ENCODE data around the gene KAZN.
A peak's percentile ranks its signal among the peaks of the same experiment; 100 is the strongest.

KAZN gene

DNA sequence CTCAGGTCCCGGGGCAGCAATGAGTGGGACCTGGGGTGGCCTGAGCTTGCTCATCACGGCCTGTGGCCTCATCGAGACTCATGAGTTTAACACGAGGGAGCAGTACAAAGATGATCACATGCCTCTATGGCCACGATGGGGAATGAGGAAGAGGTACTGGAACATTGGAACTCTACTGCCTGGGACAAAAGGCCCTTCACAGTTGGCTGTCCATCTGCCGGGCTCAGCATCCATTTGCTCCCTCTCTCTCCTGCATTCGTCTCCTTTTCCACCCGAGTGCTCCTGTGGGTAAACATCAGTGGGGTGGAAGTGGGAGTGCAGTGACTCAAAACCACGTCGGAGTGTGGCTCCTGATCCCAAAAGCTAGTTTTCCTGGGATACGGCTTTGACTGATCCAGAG lies 124.9 kb downstream of the KAZN start:
- no peak for DNase-seq

DNA sequence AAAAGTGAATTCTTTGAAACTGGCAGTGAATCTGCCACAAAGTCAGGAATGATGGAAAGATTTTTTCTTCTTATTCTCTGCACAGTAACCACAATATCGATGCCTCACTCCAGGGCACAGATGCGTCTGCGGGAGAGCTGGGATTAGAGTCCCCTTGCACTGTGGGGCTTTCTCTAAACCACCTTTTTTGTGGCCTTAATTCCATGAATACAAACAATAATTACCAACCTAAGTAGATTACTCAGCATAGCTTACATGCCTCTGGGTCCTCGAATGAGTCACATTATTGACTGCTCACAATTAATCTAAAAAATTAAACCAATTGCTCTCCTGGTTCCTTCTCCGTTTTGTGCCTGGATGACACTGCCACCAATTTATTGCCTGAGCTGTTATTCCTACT lies 125.8 kb downstream of the KAZN start:
- DNase-seq: no peak

- no peak for DNase-seq
Measured at GRCh38 chr1:14724678-14725077, 126.2 kb downstream of the KAZN start.

DNA sequence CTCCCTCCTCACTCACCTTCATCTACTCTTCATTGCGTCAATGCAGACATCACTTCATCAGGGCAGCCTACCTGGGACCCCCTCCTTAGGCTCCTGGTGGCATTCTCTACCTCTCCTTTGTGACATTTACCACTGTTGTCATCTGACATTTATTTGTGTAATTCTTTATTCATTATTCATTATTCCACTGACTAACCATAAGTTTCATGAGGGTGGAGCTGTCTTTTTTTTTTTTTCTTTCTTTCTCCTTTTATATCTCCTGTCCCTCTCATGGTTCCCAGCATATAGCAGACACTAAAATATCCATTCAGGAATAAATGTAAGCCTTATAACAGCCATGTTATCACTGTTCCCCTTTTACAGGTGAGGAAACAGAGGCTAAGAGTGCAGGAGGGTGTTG lies 126.8 kb downstream of the KAZN start:
- no peak for DNase-seq

DNA sequence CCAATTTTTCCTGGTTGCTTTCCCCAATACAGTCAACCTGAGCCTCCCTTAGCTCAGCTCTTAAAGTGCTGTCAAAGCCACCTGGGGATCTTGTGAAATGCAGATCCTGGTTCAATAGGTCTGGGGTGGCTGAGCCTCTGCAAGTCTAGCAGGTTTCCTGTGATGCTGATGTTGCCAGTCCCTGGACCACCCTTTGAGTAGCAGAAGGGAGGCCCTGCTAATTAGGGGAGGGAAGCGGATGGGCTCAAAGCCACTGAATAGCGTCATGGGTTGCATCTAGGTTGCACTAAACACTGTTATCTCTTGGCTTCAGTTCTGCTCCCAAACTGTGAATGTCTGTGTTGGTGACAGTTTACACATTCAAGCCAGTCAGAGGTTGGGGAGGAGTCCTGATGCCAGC lies 127.2 kb downstream of the KAZN start:
- no peak for DNase-seq

GRCh38 chr1:14726606-14727005 lies 128.1 kb downstream of the KAZN start:
- DNase-seq: no peak

GRCh38 chr1:14728516-14728915 lies 130.0 kb downstream of the KAZN start:
- no peak for DNase-seq

- no peak for DNase-seq
Measured at GRCh38 chr1:14732728-14733047, 134.2 kb downstream of the KAZN start.

DNA sequence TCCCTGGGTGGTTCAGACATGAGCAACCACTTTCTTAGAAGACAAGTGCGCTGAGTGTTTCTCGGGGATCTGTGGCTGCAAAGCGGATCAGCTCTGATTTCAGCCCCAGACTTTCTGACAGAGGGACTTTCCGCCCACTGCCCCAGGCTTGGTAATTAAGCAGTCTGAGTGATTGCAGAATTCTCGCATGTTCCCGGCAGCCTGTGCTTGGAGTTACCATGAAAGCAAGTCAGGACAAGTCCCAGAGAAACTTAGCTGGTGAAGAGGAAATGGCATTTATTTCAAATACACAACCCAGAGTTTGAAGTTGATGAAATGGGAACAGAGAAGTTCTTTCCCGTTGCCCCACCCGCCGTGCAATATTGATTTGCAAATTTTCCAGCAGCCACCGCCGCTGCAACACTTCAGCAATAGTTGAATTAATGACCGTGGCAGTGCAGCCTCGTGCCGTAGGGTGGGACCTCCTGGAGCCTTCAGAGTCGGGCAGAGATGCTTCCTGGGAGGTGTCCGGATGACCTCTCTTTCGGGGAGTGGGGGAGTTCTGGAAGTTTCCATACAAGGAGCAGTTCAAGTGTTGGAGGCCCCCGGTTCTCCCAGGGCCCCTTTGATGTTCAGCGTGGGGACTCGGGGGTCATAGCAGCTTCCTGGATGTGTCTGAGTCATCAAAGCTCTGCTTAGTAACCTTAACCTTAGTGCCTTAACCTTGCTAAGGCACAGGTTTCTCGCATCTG lies 134.7 kb downstream of the KAZN start:
- no peak for DNase-seq

- DNase-seq: no peak
Measured at GRCh38 chr1:14733779-14734140, 135.3 kb downstream of the KAZN start.

DNA sequence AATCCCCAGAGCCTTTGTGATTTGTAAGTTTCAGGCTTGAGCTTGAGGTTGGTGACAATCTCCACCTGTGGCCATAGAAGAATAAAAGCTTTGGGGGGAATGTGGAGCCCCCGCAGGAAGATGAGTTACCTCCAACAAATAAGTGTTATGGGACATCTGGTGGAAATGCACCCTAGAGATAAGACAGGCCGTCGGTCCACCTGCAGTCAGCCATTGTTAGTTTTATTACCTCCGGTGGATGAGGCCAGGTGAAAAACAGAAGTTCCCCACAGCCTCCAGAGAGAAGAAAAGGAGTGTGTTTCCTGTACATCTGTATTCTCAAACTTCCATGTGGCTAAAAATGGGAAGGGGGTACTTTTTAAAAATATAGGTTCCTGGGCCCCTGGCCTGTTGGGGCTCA lies 137.4 kb downstream of the KAZN start:
- DNase-seq: no peak

DNA sequence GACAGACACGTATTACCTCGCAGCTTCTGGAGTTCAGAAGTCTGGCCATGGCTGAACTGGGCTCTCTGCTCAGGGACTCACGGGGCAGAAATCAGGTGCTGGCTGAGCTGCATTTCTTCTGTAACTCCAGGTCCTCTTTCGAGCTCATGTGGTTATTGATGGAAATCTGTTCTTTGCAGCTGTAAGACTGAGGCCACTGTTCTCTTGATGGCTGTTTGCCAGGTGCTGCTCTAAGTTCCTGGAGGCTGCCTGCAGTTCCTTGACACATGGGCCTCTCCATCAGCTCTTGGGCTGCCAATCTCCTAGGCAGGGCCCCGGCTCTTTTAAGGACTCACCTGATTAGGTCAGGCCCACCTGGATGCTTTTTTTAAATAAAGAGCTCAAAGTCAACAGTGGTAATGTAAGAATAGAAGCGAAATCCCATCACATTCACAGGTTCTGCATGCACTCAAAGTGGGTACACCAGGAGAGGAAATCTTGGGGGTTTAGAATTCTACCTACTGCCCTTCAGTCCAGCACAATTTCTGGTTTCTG lies 139.1 kb downstream of the KAZN start:
- DNase-seq: no peak

GRCh38 chr1:14738235-14738634 lies 139.8 kb downstream of the KAZN start:
- no peak for DNase-seq

DNA sequence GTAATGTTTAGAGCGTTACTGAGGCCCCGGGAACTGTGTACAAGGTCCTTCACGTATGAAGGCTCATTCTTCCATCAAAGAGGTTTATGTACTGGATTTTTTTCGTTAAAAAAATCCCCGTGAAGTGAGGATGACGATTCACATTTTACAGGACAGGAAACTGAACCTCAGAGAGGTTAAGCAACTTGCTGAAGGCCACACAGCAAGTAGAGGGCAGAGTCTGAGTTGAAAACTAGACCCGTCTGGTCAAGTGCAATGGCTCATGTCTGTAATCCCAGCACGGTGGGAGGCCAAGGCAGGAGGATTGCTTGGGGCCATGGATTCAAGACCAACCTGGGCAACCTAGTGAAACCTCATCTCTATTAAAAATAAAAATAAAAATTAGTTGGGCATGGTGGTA lies 140.2 kb downstream of the KAZN start:
- no peak for DNase-seq

DNA sequence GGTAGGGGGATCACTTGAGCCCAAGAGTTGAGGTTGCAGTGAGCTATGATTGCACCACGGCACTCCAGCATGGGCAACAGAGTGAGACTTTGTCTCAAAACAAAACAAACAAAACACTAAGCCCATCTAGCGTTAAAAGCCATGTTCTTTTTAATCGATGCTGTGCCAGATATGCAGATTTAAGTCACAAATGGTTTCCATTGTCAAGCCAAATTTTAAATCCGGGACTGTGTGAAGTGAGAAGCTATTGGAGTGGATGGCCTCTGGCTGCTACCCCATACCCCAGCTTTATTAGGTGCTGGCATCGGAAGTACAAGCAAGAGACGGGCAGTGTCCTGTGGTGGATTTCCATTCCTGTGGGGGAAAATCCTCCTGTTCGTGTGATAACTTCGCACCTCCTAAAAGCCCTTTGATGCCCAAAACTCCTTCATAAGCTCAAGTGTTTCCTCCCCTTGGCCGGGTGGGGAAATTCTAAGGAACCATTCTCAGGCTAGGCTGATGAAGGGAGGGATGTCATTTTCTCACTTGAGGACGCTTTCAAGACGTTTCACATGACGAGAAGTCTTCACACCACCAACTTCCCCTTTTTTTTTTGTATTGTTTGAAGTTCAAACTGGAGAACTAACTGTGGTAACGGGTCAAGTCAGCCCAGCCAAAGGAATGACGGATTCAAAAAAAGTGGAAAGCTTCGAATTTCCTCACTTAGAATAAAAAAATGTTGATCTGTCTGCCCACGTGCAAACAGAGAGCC lies 140.8 kb downstream of the KAZN start:
- no peak for DNase-seq

DNA sequence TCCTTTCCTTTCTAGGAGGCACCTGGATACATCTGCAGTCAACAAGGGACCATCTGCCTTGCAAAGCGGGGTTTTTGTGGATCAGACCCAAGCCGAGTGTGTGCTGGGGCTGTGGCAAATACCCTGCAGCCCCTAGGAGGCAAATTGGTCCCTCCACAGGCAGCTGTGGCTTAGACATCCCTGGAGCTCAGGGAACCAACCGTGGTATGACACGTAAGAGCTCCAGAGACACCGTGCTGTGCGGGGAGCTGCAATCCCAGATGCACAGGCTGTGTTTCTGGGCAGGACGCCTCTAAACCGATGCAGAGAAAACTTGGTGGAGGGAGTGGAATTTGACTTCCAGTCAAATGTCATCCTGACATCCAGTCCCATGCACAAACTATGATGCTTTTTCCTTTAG lies 141.5 kb downstream of the KAZN start:
- DNase-seq: no peak

DNA sequence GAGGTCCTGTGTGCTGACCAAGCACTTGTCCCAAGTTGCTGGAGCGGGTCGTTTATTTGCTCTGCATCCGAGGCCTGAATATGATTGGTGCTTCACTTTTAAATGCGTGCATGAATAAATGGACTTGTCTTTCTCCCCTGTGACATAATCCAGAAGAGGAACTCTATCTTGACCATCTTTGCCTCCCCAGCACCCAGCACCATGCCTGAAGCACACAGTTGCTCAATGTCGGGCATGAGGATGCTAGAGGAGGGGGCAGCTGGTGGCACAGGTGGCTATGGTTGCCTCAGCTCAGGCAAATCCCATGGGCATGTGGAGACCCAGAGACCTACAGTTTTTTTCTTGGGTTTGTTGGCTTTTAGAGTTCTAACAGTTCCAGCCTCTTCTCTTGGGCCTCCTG lies 142.6 kb downstream of the KAZN start:
- DNase-seq: no peak

DNA sequence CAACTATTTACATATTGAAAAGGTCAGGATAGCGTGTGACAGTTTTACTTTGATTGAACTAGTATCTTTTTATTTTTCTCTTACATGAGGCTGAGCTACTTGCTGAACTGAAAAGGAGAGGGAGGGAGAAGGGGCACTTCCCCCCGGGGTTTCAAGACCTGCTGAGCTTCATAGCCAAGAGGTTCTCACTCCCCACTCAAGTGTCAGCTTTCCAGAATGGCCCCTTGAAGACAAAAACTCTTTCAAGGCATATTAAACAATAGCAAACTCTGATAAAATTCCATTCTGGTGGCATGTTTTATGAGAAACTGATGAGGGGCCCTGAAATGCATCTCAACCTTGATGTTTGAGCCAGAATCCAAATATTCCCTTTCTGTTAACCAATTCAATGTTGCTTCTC lies 143.0 kb downstream of the KAZN start:
- DNase-seq: no peak

- peak; percentile 91 for DNase-seq
Measured at GRCh38 chr1:14742181-14742980, 143.9 kb downstream of the KAZN start.

DNA sequence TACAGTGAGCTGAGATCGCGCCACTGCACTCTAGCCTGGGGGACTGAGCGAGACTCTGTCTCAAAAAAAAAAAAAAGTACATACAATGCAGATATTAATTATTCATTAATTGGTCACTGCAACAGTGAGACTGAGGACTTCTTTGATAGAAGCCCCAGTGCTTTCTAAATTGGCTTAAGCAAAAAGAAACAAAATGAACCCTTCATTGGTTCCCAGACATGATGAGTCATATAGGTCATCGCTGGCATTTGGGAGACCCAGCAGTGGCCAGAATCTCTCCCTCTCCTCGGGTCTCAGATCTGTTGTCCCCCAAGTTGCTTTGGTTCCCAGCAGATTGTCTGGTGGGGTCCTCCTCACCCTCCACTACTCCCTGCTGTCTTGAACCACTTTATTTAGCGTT lies 144.9 kb downstream of the KAZN start:
- DNase-seq: no peak

GRCh38 chr1:14745001-14745720 lies 146.7 kb downstream of the KAZN start:
- DNase-seq: no peak

GRCh38 chr1:14745789-14746188 lies 147.3 kb downstream of the KAZN start:
- DNase-seq: no peak

DNA sequence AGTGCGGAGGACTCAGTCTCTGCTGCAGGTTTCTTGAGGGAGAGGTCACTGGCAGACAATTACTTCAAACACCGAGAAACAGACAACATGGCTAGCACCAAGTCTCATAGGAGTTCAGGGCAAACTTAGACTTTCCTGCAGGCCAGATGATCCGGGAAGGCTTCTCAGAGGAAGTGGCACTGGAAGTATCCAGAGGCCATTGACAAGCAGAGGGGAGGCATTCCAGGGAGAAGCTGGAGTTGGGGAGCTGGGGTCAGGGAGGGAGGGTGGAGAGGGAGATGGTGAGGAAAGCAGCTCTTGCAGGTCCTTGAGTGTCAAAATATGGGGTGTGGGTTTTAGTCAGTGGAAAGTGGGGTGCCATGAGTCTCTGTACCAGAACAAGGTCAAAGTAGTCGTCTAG lies 147.9 kb downstream of the KAZN start:
- no peak for DNase-seq
